NCI-H82 (cell line): Measurements from ENCODE around the gene STX1B.

Experiments
- DNase-seq: peaks from one replicate; lab custom pipeline; 2025; lab: John Stamatoyannopoulos, UW

The STX1B gene

DNA sequence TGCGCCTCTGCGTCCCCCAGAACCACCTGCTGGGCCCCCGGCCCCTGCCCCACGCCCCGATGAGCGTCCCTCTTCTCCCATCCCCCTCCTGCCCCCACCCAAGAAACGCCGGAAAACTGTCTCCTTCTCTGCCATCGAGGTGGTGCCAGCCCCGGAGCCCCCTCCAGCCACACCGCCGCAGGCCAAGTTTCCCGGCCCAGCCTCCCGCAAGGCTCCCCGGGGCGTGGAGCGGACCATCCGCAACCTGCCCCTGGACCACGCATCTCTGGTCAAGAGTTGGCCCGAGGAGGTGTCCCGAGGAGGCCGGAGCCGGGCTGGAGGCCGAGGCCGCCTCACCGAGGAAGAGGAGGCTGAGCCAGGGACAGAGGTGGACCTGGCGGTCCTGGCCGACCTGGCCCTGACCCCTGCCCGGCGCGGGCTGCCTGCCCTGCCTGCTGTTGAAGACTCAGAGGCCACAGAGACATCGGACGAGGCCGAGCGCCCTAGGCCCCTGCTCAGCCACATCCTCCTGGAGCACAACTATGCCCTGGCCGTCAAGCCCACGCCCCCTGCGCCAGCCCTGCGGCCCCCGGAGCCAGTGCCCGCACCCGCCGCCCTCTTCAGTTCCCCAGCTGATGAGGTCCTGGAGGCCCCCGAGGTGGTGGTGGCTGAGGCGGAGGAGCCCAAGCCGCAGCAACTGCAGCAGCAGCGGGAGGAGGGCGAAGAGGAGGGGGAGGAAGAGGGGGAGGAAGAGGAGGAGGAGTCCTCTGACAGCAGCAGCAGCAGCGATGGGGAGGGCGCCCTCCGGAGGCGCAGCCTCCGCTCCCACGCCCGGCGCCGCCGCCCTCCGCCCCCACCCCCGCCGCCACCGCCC, 31.0 kb downstream of the STX1B start:
- DNase-seq, result no peak

DNA sequence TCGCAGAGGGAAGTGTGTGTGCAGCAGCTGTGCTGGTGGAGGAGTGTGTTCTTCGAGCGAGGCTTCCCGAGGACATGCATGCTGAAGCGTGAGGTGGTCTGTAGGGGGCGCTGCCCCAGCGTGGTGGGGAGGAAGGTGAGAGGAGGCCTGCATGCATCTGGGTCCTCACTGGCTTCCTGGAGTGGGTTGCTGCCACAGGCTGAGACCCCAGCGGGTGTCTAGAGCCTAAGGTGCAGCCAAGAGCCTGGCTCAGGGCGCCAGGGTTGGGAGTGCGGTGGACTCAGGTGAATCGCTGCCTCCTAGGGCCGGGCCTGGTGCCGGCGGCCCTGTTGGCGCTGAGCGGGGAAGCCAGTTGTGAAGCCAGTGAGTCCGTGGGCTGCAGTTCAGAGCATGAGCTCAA, 32.9 kb downstream of the STX1B start:
- peak; percentile 37 for DNase-seq

DNA sequence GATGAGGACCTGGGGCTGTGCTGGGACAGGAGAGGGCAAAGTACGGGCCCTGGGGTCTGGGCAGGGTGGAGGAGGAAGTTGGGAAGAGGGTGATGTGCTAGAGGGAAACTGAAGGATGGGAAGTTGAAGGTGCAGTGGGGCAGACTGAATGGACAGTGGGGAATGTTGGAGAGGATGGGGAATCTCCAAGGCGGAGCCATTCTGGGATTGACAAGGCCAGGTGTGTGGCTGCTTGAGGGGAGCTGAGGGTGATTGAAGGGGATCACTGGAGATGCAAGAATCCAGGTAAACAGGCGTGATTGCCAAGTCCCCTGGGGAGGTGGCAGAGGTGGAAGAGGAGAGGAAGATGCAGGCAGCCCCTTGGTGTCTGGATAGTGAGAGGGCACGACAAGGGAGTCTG, 34.0 kb downstream of the STX1B start:
- no peak for DNase-seq

DNA sequence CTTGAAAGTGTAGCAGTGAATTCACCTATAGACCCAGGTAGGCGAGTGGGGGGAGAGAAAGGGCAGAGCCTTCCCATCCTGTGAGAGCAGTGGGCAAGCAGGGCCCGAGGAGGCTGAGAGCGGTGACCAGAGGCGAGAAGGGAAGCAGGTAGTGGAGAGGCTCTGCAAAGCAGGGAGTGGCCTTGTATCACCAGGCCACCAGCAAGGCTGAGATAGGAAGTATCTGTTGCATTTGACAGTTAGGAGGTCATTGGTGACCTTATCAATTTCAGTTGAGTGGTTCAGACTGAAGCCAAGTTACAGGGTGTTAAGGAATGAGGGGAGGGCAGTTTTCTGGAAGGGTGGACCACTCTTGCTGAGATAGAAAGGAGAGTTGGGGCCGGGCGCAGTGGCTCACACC, 36.1 kb downstream of the STX1B start:
- DNase-seq, result no peak

DNA sequence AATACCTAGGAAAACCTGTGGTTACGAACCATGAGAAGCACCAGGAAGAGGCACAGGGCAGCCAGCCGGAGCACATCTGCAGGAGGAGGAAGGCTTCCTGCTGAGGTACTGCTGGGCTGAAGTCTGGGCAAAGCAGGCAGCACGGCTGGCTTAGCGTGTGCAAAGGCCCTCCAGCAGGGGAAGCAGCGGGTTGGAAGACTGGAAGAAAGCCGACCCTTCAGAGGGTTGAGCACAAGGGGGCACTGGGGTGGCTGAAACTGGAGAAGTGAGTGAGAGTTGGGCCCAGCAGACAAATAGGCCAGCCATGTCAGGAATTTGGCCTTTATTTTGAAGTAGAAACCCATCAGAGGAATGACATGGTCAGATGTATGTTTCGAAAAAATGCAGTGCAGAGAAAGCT, 37.6 kb downstream of the STX1B start:
- DNase-seq, result no peak

DNA sequence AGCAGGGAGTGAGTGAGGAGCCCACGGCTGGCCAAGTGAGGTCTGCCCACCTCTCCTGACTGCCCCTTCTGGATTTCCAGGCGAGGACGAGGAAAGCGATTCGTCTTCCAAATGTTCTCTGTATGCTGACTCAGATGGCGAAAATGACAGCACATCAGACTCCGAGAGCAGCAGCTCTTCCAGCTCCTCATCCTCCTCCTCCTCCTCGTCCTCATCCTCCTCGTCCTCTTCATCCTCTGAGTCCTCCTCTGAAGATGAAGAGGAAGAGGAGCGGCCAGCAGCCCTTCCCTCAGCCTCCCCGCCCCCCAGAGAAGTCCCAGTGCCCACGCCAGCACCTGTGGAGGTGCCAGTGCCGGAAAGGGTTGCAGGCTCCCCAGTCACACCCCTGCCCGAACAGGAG, 39.1 kb downstream of the STX1B start:
- DNase-seq, result no peak

DNA sequence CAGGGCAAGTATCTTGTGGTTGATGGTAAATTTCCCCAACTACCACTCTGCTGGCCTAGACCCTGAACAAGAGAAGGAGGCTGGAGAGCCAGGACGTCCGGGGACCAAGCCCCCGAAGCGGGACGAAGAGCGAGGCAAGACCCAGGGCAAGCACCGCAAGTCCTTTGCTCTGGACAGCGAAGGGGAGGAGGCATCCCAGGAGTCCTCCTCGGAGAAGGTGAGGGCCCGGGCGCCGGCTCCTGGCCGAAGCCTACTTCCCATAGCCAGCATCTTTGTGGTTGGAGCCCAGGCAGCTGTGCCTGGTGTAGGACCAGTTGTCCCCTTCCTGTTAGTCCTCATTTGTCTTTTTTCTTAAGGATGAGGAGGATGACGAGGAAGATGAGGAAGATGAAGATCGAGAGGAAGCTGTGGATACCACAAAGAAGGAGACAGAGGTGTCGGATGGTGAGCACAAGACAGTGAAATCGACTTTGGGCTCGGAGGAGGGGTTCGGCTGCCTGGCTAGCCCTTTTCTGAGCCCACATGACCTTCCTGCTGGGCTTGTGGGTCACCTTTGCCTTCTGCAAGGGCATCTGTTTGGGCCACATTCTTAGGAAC, 41.1 kb downstream of the STX1B start:
- no peak for DNase-seq

DNA sequence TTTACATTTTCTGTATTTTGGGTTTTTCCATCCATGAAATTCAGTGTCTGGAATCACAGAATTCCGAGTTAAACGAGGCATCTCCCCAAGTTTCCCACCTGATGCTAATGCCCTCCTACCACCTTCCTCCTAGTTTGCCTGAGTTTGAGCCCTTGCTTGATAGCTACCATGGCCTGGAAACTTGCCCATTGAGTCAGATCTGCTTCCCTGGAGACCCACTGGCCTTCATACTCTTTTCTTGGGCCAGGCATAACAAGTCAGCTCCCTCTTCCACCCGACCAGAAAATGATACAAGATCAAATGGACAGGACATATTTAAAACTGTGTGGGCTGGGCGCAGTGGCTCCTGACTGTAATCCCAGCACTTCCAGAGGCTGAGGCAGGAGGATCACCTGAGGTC, 42.6 kb downstream of the STX1B start:
- no peak for DNase-seq

DNA sequence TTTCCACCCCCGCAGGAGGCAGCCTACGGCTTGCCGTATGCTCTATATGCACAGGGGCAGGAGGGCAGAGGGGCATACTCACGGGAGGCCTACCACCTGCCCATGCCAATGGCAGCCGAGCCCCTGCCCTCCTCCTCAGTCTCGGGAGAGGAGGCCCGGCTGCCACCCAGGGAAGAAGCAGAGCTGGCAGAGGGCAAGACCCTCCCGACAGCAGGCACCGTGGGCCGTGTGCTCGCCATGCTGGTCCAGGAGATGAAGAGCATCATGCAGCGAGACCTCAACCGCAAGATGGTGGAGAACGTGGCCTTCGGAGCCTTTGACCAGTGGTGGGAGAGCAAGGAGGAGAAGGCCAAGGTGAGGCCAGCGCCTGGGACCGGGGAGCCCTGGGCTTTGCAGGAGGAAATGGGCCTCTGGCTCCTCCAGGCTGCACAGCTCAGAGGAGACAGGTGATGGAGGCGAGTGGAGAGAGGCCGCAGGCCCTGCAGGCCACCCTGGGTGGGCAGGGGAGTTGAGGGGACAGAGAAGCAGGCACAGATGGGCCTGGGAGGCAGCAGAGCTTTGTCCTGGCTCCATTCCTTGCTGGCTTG, 44.3 kb downstream of the STX1B start:
- no peak for DNase-seq

DNA sequence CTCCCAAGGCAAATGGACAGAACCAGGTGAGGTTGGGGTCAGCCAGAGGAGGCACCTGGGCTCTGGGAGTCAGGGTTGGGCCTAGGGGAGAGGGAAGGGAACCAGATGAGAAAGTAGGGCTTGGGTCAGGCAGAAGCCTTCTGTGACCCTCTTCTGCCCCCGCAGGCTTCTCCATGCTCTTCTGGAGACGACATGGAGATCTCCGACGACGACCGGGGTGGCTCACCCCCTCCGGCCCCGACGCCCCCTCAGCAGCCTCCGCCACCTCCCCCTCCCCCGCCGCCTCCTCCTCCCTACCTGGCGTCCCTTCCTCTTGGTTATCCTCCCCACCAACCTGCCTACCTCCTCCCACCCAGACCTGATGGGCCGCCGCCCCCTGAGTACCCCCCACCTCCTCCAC, 45.0 kb downstream of the STX1B start:
- DNase-seq, result no peak

DNA sequence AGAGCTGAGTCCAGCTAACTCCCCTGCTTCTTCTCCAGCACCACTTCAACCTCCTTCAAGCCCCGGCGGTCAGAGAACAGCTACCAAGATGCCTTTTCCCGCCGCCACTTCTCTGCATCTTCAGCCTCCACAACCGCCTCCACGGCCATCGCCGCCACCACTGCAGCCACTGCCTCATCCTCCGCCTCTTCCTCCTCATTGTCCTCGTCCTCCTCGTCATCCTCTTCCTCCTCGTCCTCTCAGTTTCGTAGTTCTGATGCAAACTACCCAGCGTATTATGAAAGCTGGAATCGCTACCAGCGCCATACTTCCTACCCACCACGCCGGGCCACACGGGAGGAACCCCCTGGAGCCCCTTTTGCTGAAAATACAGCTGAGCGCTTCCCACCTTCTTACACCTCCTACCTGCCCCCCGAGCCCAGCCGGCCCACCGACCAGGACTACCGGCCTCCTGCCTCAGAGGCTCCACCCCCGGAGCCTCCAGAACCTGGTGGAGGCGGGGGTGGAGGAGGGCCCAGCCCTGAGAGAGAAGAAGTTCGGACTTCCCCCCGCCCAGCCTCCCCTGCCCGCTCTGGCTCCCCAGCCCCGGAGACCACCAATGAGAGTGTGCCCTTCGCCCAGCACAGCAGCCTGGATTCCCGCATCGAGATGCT, 45.7 kb downstream of the STX1B start:
- no peak for DNase-seq

DNA sequence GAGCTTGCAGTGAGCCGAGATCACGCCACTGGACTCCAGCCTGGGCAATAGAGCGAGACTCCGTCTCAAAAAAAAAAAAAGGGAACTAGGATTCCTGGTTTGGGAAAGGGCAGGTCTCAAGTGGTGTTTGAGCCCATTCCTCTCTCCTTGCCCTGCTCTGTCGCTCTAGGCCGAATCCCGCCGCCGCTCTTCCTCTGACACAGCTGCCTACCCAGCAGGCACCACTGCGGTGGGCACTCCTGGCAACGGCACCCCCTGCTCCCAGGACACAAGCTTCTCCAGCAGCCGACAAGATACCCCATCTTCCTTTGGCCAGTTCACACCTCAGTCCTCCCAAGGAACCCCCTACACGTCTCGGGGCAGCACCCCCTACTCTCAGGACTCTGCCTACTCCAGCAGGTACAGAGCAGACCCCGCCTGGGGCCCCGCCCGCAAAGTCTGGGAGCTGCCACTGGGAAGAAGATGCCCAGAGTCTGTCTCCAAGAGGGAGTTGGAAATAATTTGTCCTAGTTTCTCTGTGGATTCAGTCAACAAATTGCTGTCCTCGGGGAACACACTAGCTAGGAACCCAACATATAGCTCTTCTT, 46.4 kb downstream of the STX1B start:
- DNase-seq, result no peak

DNA sequence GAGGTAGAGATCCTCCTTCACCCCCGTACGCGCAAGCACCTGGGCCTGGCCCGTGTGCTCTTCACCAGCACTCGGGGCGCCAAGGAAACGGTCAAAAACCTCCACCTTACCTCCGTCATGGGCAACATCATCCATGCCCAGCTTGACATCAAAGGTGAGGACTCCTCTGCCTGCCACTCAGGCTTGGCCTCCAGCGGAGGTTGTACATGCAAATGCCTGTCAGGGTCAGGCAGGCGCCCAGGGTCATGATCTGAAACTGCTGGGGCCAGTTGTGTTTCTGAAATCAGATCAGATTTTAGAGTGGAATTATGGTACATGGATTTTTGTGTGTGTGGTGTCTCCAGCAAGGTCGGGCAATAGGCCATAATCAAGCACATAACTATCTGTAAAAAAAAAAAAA, 49.1 kb downstream of the STX1B start:
- DNase-seq, result no peak

DNA sequence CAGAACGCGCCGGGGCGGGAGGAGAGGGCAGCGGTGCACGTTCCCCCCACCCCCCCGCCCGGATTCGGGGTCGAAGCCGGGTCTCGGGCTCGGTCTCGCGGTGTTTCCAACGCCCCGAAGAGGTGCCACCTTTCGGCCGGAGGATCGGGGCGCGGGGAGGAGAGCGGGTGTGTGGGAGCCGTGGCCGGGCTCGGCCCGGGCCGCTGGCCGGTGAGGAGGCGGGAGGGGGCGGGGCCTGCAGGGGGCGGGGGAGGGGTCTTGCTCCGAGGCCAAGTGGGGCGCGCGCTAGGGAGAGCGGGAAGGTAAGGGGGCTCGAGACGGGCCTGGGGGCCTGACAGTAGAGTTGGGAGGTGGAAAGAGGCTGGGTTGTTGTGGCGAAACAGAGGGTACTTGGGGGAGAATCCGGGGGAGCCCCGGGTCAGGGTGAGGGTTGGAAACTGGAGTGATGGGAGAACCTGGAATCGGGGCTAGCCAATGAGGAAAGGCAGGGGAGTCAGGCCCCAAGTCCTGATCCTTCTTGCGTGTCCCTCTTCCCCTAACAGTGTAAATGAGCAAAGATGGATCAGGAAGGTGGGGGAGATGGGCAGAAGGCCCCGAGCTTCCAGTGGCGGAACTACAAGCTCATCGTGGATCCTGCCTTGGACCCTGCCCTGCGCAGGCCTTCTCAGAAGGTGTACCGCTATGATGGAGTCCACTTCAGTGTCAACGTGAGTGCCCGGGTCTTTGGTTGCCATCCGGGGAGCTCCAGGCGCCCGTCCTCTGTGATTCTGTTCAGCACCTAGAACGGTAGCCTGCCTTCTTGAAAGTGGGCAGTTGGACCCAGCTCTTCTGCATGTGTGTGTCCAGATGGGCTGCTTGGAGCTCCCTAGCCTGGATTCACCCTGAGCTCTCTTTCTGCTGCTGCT, 52.0 kb downstream of the STX1B start:
- peak; percentile 71 for DNase-seq

DNA sequence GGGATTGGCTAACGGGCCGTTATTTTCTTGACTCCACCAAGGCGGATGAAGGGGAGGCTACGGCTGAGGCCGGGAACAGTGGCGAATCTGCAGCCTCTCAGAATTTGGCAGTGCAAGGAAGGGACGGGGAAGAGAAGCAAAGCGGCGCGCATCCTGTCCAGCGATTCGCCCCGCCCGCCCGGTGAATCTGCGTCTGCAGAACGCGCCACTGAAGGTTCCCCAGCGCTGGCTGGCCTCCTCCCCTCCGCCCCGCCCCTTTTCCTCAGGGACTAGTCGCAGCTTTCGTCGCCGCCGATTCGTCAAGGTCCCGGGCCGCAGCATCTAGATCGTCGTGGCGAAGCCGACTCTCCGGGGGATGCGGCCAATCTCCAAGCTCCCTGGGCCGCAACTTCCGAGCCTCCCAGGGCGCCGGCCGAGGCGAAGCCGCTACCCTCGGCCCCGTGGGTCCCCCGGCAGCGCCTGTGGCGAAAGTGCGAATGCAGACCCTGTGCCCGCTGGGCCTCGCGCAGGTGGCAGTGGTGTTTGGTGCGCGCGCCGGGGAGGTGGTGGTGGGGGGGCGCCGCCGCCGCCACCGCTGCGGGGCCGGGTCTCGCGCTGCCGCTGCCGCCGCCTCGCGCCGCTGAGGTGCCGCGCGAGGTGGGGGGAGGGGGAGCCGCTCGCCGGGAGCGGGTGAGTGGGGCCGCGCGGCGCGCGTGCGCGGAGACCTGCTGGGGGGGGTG, 52.8 kb downstream of the STX1B start, which contains the start of gene SETD1A:
Gene SETD1A (plus strand): TSS at position 299 of the 719 bp plus-strand sequence. CDS start 978 bp downstream, outside the sequence.
- peak; percentile 96 for DNase-seq

DNA sequence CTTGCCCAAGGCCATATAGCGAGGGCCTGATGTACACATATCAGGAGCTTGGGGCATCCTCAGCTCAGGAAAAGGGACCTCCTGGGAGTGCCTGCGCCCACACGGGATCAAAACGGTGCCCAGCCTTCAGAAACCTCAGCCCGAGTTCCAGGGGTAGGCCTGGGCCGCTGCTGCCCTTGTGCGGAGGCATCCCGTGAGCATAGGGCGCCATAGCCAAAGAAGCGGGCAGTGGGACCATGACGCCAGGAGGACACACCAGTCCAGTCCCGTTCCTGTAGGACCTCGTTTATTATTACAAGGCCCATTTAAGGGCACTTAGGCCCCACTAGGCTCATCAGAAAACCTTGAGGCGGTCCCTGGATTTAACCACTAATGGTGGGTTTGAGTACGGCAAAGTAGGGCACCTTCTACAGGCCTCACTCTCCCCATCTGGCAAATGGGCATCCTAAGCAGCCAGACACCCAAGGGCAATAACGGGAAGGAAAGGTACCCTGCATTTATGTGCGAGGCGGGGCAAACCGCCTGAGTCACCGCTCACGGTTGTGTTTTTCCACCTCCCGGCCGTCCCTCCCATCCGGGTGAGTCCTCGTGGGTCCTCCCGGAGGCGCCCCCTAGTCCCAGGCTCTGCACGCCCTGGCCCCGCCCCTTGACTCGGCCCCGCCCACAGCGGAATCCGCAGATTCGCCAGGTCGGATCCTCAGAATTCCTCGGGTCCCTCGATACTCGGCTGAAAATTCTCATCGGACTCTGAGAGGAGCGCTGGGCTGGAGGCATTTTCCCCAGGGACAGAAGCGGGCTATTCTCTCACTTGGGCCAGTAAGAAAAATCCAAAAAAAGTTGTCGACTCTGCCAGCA, 53.6 kb downstream of the STX1B start:
- DNase-seq, result peak; percentile 84

DNA sequence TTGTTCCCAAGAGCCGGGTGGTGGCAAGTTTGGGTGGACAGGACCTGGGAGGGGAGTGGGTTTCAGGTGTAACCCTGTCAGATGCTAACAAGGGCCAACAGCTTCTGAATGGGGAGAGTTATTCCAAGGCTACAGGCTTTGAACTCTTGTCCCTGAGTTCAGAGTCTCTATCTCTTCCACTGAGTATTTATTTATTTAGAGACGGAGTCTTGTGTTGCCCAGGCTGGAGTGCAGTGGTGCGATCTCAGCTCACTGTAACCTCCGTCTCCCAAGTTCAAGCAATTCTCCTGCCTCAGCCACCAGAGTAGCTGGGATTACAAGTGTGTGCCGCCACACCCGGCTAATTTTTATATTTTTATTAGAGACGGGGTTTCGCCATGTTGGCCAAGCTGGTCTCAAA, 55.4 kb downstream of the STX1B start:
- no peak for DNase-seq

DNA sequence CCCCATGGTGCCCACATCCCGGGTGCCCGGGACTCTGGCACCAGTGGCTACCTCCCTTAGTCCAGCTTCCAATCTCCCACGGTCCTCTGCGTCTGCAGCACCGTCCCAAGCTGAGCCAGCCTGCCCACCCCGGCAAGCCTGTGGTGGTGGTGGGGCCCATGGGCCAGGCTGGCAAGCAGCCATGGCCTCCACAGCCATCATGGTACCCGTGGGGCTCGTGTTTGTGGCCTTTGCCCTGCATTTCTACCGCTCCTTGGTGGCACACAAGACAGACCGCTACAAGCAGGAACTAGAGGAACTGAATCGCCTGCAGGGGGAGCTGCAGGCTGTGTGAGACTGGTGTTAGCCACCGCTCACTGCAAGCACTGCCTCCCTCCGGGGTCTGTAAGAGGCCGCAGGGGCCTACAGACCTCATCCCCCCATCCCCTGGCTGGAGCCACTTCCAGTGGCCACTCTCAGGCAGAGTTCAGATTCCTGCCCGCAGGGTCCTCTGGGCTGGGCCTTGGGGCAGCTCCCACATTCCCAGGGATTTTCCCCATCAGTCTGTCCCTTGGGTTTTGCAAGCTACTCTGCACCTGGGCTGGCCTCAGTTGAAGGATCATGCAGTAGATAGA, 56.8 kb downstream of the STX1B start:
- peak; percentile 95 for DNase-seq

DNA sequence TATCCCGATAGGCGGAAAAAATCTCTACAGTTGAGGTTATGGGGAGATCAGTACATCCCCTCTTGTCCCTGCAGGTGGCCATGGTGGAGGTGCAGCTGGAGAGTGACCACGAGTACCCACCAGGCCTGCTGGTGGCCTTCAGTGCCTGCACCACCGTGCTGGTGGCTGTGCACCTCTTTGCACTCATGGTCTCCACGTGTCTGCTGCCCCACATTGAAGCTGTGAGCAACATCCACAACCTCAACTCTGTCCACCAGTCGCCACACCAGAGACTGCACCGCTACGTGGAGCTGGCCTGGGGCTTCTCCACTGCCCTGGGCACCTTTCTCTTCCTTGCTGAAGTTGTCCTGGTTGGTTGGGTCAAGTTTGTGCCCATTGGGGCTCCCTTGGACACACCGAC, 57.3 kb downstream of the STX1B start:
- no peak for DNase-seq
